ENCODE data around the gene ZNF668. TPM values are rescaled to one million over a fixed set of nuclear protein-coding genes. Genes with fewer than 3 reads are reported as not detected.

ZNF668 gene
- total and polyA plus RNA-seq, 2 of the 13 experiments (the other 11 are each of a cell fraction or from before 2014, with no cell fraction given) = 3.8 to 9.8 TPM

- no peak for TF ChIP-seq E2F2 (CRISPR knock-in tag; IDR thresholded peaks at IDR 0.05; ENCODE audit: borderline replicate concordance)
- TF ChIP-seq KAT2B (IDR thresholded peaks at IDR 0.05; ENCODE audit: borderline replicate concordance, low read depth, low read length) = no peak
- 0 out of 2 replicates have a peak, but pooled peaks have one; percentile 37 for TF ChIP-seq ZNF615 (CRISPR knock-in tag; IDR thresholded peaks at IDR 0.05; ENCODE audit: borderline replicate concordance)
- peak; percentile 85 for TF ChIP-seq YEATS2 (CRISPR knock-in tag; IDR thresholded peaks at IDR 0.05; ENCODE audit: borderline replicate concordance)
- peak; percentile 82 for TF ChIP-seq ZNF18 (CRISPR knock-in tag; IDR thresholded peaks at IDR 0.05; ENCODE audit: insufficient replicate concordance)
- peak; percentile 94 for TF ChIP-seq ZNF574 (CRISPR knock-in tag; IDR thresholded peaks at IDR 0.05)
- TF ChIP-seq RORA (CRISPR knock-in tag; IDR thresholded peaks at IDR 0.05) = no peak
- TF ChIP-seq SNAPC2 (CRISPR knock-in tag; IDR thresholded peaks at IDR 0.05) = peak; percentile 93
- TF ChIP-seq ZNF234 (CRISPR knock-in tag; conservative IDR thresholded peaks at IDR 0.05) = peak; percentile 75
- TF ChIP-seq ZFP62 (CRISPR knock-in tag; IDR thresholded peaks at IDR 0.05) = no peak
- peak; percentile 88 for TF ChIP-seq SMAD3 (CRISPR knock-in tag; IDR thresholded peaks at IDR 0.05)
- TF ChIP-seq BCLAF1 (IDR thresholded peaks at IDR 0.05) = no peak
- 0 out of 2 replicates have a peak, but pooled peaks have one; percentile 31 for TF ChIP-seq ZBTB1 (CRISPR knock-in tag; IDR thresholded peaks at IDR 0.05; ENCODE audit: borderline replicate concordance)
- TF ChIP-seq CBX1 (IDR thresholded peaks at IDR 0.05; ENCODE audit: low read depth) = no peak
- TF ChIP-seq ZNF292 (CRISPR knock-in tag; IDR thresholded peaks at IDR 0.05; ENCODE audit: borderline replicate concordance, low read depth) = no peak
- 0 out of 2 replicates have a peak, but pooled peaks have one; percentile 91 for TF ChIP-seq TOE1 (CRISPR knock-in tag; IDR thresholded peaks at IDR 0.05)
- TF ChIP-seq ZNF567 (CRISPR knock-in tag; IDR thresholded peaks at IDR 0.05; ENCODE audit: borderline replicate concordance) = no peak
- no peak; the same call in 1 of the 2 replicates for TF ChIP-seq ZNF3 (CRISPR knock-in tag; IDR thresholded peaks at IDR 0.05)
- TF ChIP-seq ZBTB14 (CRISPR knock-in tag; IDR thresholded peaks at IDR 0.05) = peak; percentile 40; the same call in 1 of the 2 replicates
These were observed 43.6 kb upstream of the ZNF668 start, which contains the start of gene KAT8 (continued) for GRCh38 chr16:31117384-31118222.

Measured in HepG2 (cell line).